HG02938 (cell line): ENCODE measurements around the gene HSF5.
"Not testable (repeated sequence)": the region's sequence is repeated elsewhere in the genome, so short reads cannot be mapped to it uniquely, and the experiment has no call there.

Experiments
- ATAC-seq: cut with Tn5 transposase; IDR thresholded peaks from one replicate; pipeline ENCODE4 v1.9.1; 2021; ENCODE audit warnings: mild to moderate bottlenecking, moderate library complexity; ENCODE audit not compliant: unreplicated experiment

HSF5 gene

DNA sequence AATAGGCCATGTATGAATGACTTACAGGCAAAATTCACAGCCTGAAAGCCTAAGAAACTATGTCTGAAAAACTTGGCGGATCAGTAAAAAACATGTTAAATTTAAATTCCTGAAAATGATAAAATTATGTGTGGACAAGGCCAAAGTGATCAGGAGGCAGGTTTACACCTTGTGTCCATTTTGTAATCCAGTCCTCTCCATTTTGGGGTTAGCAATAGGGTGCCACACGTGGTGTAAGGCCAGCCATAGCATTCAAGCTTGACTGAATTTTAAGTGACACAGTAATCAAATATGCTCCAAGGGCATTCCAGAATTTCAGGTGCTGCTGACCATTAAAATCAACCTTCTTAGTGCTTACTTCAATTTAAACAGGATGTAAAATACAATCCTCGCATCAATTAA is 73.6 kb downstream of the HSF5 start:
- no peak for ATAC-seq

DNA sequence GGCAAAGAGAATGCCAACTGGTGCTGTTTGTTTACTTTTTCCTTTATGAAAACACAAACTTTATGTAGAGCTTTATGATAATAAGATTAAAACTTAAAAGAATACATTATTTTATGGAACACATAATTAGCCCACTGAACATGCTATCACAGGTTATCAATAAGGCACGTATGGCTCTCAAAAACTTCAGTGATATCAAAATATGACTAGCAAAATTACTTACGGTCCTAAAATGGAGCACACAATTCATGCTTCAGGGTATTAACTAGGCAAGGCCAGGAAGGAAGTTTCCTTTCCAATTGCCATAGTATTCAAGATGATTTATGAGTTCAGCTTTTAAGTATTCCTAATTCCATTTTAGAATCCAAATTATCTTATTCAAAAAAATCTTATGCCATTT is 74.5 kb downstream of the HSF5 start:
- ATAC-seq, result no peak

DNA sequence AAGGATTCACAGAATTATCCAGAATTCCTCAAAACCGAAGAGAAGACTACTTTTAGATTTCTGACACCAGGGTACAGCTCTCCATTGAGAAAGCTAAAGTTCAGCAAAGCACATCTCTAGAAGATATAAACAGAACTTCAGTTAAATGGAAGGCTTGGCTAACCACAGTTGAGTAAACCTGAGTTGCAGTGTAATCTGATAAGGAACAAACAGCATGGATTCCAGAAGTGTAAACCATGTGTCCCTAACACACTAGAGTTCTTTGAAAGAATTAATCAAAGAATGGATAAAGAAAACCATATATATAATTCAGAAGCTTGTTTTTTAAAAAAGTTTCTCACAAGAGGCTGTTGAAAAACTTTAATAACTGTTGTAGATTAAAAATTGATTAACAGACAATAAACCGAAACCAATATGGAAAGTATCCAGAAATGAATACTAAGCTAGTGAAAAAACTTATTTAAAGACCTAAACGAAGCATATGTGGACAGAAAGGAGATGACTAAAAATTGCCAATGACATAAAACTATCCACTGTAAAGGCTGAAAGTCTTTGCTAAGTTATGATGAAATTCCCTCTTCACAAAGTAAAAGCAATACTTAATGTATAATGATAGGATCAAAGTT is 75.1 kb downstream of the HSF5 start:
- ATAC-seq, result no peak

DNA sequence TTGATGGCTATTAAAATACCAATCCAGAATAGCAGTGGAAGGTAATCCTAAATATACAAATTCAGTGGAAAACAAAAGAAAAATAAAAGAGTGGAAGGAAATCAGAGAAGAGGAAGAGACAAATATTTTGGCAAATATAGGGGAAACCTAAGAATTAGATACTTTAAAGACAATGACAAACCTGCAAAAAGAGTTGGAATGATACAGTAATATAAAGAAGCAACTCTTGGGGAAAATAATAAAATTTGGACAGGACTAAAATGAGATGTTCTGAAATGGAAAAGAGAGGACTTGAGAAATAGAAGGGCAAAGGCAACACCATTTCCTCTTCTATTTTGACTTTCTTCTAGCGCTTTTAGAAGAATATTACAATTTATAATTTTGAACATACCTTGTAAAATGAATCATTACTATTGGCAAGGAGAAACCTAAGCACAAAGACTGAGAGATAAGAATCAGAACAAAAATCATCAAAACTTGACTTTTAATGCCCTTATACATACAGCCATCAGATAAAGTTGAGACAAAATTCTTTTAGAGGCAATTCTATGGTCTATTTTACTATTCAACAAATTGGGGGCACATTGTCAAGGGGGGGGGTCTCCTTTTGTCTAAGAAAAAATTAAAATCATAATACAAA is 76.0 kb downstream of the HSF5 start:
- ATAC-seq, result no peak

DNA sequence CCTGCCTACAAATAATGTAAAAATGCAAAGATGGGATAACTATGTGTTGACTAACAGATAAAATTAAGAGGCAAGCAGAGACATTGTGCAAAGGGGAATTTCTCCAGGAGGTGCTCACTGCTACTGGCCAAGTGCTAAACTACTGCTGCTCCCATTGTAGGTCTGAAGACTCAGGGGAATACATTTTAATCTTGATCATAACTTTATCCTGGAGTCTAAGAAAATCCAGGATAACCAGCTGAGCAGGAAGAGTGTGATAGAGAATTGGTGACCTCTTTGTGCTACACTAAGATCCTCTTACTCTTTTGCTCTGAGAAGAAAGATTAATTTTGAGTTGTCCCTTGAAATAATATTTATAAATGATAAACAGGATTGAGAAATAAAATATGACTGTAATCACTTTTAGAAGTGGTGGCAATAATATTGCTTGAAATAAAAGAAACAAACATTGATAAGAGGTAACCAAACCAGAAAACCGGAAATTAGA is 76.8 kb downstream of the HSF5 start:
- ATAC-seq, result no peak

DNA sequence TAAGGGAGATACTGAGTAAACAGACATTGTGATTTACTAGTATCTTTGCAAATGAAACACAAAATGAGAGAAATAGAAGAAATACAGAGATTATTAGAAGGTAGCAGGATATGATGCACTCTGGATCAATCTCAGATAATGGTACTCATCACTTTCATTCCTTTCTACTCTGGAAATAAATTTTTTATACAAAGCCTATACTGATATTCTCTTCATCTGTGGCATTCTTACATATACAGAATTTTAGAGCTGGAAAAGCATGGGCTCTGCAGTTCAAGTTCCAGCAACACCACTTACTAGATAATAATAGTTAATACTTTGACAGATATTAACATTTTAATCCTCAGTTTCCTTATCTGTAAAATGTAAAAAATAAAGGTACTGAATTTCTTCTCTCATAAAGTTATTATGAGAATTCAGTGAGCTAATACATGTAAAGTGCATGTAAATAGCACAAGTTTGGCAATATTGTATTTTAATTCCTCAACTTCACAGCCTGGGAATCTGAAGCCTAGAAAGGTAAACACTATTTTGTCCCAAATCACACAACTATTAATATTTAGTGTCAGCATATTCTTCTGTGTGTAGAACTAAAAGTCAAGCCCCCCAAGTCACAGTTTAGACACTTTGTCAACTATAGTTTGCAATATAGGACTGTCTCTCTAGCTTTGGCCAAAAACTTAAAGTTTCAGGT is 77.3 kb downstream of the HSF5 start:
- ATAC-seq, result no peak

DNA sequence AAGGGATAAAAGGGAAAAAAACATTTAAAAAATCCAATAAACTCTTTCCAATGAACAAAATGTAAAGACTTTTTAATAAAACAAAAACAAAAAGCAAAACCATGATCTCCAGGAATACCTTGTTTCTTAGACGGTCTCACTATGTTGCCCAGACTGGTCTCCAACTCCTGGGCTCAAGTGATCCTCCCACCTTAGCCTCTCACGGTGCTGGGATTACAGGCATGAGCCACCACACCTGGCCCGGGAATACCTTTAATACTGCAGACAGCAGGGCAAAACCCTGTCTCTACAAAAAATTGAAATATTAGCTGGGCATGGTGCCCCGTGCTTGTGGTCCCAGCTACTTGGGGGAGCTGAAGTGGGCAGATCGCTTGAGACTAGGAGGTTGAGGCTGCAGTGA is 78.8 kb downstream of the HSF5 start:
- no peak for ATAC-seq

DNA sequence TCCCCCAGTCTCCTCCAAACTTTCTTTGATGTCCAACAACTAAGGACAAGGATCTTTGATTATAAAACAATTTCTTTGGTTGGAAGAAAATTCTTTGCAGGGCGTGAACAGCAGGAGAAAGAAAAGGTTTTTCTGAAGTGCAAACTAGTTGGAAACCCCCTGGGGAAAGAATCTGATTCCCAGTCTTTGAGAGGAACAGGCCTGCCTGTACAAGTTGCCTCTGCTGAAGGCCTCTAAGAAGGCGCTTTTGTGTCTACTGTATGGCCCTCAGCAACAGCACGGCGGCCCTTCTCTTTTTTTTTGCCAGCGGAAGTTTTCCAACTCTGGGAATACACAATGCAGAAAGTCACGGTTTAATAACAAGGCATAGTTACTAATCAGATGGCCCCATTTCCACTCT is 84.9 kb downstream of the HSF5 start:
- no peak for ATAC-seq

DNA sequence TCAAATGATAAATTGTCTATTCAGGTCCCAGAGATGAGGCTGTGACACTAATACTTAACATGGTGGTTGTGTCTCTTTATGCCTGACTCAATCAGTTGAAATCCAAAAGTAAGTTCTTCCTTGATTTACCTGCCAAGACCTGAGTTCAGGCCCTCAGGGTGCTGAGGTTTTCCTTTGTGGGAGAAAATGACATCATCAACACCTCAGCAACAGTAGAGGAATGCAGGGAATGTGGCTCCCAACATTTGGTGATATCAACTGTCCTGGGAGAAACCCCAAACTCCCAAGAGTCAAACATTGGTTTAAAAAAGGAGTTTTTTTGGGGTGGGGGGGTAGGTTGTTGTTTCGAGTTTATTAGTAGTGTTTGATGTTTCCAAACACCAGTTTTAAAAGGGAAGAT is 85.5 kb downstream of the HSF5 start:
- no peak for ATAC-seq

DNA sequence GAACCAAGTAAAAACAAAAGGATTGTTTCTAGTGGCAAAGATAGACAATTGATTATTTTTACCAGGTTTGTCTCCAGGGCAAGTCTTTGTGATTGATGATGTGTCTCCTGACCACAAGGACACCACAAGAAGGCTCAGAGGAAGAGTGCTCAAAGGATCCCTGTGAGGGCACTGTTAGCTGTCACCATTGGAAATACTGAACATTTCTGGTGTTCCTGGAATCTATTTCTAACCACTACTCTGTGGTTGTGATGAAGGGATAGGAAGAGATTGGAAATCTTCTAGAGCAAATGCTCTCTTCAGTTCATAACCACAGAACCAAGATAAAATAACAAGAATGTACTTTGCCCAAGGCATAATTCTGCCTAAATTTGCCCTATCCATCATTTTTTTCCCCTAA is 86.2 kb downstream of the HSF5 start:
- ATAC-seq, result no peak

DNA sequence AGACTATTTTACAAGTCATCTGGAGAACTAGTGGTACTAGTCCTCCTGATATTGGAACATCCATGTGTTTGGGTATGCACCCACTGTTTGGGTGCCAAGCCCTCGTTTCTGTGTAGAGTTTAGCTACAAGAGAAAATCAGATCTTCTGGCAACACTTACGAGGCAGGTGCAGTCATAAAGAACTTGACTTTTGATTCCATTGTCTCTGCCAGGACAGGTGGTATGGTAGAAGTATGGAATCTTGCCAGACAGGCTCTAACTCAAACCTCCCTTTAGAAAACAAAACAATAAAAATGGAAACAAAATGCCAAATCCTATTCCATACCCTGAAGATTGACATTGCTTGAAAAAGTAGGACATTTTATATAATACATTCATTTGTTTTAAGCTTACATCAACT is 86.9 kb downstream of the HSF5 start:
- no peak for ATAC-seq

DNA sequence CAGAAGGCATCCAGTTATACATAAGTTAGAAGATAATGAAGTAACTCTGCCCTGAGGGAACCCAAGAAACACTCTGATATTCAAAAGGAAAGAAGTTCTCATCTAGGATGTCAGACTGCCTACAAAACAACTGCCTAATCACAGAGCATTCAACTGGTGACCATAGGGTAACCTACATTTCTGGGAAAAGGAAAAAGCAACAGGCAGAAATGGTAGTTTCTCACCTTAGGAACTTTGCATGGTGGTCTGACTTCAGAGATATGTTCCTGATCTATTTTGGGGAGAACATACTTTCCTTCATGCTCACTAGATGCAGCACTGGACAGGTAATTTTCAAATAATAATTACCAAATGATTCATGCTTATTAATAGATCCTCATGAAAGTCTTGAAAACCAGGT is 87.4 kb downstream of the HSF5 start:
- ATAC-seq, result no peak

DNA sequence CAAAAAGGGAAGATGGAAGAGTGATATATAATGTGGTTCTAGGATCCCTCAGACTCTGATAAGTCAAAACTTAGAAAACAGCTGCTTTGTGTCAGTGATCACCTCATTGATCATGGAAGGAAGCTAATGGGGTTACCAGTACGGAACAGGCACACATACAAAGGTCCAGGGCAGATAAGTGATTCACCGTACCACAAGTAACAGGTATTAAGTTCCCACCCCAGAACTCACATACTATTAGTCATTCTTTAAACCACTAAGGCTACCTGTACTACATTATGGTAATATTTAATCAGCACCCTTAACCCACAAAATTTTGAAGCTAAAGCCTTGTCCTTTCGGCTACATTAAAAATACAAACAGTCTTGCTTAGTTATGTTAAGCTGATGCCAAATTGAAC is 88.2 kb downstream of the HSF5 start:
- no peak for ATAC-seq

DNA sequence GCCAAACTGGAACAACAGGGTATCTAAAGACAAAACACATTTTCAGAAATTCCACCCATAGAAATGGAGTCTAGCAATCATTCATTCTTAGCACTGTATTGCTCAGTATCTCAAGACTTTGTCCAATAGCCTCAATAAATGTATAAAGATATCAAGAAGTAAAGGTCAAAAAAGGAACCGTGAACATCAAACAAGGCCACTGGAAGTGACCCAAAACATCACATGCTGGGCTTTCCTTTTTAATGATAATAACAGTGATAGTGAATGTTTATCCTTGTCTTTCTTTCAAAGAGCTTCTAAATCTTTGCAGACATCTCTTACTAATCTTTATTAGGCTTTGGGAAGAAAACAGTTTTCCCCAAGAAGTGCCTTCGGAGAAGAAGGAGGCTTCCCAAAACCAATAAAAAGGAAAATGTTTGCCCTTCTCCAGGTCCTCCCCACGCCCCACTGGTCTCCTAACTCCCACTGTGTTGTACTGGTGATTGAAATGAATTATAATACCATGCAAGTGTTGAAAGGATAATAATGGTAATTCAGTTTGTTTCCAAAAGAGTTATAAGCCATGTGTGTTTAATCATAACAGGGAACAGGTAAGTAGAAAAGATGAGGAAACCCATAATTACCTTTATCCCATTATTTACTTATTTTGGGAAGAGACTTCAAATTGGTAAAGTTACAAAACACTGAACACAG is 89.5 kb downstream of the HSF5 start:
- ATAC-seq, result no peak

DNA sequence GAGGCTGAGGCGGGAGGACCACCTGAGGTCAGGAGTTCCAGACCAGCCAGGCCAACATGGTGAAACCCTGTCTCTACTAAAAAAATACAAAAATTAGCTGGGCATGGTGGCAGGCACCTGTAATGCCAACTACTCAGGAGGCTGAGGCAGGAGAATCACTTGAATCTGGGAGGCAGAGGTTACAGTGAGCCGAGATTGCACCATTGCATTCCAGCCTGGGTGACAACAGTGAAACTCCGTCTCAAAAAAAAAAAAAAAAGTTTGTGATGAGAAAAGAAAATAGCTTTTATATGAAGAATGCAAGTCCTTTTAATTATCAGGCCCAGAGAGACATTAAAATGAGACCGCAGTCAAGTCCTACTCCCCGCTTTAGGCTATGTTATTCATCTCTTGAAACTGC is 90.8 kb downstream of the HSF5 start:
- ATAC-seq, result not testable (repeated sequence)

DNA sequence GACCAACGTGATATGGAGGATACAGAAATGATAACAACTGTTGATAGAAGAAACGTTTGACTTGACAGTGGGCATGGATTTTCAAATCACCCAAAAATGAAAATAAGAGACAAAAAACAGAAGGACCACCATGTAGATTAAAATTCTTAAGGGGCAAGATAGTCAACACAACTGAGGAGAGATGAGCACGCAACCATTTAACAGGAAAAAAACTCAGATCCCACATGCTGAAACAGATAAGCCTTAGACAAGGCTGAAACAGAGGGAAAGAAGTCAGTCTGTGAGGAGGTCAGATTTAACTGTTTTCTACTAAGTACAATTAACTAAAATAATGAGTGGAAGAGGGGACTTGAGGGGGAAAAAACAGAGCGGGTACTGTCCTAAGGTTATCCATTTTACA is 92.0 kb downstream of the HSF5 start:
- ATAC-seq, result no peak

DNA sequence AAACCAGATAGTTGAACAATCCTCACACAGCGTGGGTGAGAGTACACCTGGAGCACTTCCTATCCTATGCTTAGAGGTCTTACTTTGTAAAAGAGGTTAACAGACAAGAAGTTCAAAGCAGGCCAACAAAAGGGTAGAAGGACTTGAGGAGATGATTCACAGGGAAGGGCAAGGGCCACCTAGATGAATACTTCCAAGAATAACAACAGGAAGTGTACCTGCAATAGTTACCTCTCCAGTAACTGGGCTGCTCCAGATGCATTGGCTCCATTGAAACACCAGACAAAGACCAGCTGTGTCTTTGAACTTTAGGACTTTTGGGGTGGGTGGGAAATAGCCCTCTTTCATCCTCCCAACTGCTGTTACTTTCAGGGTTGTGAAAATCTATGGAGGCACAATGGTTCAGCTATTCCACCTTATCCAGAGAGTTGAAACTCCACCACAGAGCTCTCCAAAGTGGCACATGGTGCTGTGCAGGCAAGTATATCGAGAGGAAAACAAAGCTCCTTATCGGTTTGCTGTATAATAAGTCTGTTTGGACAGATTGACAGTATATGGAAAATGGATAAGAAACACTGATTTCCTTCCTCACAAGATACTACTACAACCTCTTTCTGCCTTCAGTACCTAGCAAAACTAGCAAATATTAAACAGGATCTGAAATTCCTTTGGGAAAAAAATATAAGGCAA is 93.5 kb downstream of the HSF5 start:
- ATAC-seq, result no peak

DNA sequence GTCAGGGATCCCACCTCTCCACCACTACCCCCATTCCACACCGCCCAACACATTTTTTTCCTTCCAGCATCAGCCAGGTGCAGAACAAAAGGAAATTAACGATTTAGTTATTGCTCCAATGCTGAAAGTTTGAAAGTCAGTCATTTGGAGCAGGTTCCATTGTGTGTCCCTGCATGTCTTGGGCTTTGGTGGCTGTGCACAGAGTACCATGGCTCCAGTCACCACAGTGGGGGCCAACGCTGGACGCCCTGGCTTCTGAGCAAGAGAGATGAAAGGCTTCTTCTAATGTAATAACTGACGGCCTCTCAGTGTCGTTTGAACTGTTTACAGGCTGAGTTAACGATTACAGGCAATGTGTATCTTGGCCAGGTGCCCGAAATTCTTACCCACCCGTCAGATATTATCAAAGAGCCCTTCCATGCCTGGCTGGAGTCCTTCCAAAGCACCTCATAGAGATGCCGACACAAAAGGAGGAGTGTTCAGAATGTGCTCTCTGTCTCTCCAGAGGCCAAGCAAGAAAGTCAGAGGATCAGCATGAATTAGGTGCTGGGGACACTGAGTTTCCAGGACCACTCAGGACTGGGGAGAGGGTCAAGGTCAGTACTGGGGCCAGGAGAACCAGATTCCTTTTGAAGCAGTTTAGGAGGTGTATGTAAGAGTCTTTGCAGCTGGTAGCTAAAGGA is 96.8 kb downstream of the HSF5 start:
- ATAC-seq, result no peak

DNA sequence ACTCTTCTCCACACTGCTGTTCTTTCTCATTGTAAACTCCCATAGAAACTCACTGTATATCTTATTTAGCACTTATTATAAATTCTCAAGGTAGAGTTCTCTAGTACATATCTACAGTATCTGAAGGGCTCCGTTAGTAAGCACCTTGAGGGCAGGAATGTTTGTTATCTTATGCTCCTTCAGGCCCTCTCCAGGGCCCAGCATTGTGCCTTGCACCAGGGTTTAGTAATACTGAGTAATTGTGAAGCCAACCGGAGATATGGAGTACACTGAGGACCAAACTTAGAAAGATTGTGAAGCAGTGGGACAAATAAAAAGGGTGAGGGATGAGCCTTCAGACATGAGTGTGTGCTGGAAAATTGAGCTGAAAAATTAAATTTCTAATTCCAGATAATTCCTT is 97.3 kb downstream of the HSF5 start:
- ATAC-seq, result no peak

DNA sequence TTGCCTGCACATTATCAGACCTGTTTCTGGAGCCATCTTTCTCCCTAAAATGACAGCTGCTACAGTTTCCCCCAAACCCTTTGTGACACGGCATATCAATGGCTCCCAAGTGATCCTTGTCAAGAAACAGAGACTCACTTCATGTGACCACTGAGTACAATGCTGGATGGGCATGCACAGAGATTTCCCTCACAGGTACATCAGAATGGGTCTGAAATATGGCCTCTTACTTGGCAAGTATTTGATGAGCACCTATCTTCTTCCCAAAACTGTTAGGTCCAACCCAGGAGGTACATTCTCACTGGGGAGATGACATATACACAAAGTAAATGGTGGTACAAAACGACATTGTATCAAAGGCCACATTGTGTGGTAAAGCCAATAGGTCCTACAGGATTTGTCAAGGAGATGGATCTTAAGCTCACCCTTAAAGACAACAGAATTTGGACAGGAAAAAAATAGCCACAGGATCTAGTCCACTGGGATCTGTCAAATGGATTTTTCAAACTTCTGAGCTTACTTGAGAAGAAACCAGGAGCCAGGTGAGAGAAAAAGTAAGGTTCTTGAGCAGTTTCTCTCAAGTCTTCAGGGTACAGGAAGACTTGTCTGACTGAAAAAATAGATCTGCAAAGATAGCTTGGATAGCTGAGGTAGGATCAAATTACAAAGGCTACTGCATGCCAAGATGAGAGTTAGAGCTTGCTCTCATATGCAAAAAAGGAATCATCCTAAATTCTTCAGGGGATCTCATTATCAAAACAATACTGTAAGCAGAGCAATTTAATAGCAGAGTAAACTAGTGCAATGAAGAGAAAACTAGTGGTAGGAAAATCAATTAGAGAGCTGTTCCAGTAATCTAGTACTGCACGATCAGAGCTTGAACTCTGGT is 99.7 kb downstream of the HSF5 start:
- no peak for ATAC-seq
